Measurements from ENCODE around the gene PCSK7. TPM values are rescaled to one million over a fixed set of nuclear protein-coding genes. Genes with fewer than 3 reads are reported as not detected.
A peak's percentile ranks its signal among the peaks of the same experiment; 100 is the strongest.

Gene PCSK7, protein sequence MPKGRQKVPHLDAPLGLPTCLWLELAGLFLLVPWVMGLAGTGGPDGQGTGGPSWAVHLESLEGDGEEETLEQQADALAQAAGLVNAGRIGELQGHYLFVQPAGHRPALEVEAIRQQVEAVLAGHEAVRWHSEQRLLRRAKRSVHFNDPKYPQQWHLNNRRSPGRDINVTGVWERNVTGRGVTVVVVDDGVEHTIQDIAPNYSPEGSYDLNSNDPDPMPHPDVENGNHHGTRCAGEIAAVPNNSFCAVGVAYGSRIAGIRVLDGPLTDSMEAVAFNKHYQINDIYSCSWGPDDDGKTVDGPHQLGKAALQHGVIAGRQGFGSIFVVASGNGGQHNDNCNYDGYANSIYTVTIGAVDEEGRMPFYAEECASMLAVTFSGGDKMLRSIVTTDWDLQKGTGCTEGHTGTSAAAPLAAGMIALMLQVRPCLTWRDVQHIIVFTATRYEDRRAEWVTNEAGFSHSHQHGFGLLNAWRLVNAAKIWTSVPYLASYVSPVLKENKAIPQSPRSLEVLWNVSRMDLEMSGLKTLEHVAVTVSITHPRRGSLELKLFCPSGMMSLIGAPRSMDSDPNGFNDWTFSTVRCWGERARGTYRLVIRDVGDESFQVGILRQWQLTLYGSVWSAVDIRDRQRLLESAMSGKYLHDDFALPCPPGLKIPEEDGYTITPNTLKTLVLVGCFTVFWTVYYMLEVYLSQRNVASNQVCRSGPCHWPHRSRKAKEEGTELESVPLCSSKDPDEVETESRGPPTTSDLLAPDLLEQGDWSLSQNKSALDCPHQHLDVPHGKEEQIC
- total RNA-seq (2022) (120 and 132 TPM in 2 replicates), Bru-seq, nascent RNA (percentile 83 among the genes with signal in this experiment), BruChase-seq, experiment 1, labeled RNA remaining after a 2-hour chase (percentile 90 among the genes with signal in this experiment), BruChase-seq, experiment 2, labeled RNA remaining after a 6-hour chase (percentile 89 among the genes with signal in this experiment)
- long read RNA-seq, full-length matches to known transcripts: 48 of 98 reads
- long read RNA-seq, partial matches to known transcripts: 23 of 98 reads
- long read RNA-seq, other reads (novel, unspliced or antisense): 27 of 98 reads

DNA sequence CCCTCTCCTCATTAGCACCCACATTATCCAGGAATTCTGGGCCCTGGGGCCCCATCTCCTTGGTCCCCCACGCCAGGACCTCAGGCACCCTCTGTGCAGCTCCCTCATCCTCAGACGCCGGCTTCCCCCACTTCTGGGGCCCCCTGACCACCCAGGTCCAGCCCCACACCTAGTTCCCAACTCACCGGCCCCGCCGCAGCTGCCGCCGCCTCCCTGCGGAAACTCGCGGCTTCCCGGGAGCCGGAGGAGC is at the start of gene PCSK7:
PCSK7 (minus strand) TSS at position 232 of the 250 bp plus-strand sequence. CDS start 2,229 bp downstream, outside the sequence.
- Mint-ChIP-seq H3K27me3 (ENCODE audit: insufficient read depth, unreplicated experiment) (no peaks in the 10 kb centered on the region), H3K4me1 (ENCODE audit: low read depth, unreplicated experiment) (peaks cover 16% of the 10 kb centered on the region), H3K36me3 (ENCODE audit: insufficient read depth, unreplicated experiment) (peaks cover 43% of the 10 kb centered on the region), H3K4me3 (ENCODE audit: unreplicated experiment) (peak within 1 kb of the TSS; percentile 97), H3K27ac (ENCODE audit: unreplicated experiment) (peak within 1 kb of the TSS; percentile 95), H3K9me3 (ENCODE audit: unreplicated experiment) (no peaks in the 10 kb centered on the region)
- CTCF ChIA-PET: interaction anchor here (0.8 to 2.3 kb wide), 9 partner anchors 48 to 147 kb away, joined by 3 to 9 read pairs (median 4); partner anchors contain the start of genes CEP164 and SIDT2
- POLR2A ChIA-PET: interaction anchor here (2.0 kb wide), 1 partner anchor 96 kb away, joined by 5 read pairs; the partner anchor contains the start of gene CEP164
- no peaks in the 10 kb centered on the region for H3K27me3 ChIP-seq (replicated peaks; ENCODE audit: control insufficient read depth, insufficient read depth, low read length)
- H3K9me3 ChIP-seq: no peaks in the 10 kb centered on the region
- peak; percentile 82 to 88 for DNase-seq
- BruUV-seq (replicated peaks): no TSS peak
- intact Hi-C loops (cut with micrococcal nuclease; ENCODE audit: unreplicated experiment): loop anchor here (1.0 to 2.0 kb wide), 2 partner anchors 37 to 85 kb away; partner anchors contain the start of gene BACE1
- no peak for TF ChIP-seq CTCF (IDR thresholded peaks at IDR 0.05; ENCODE audit: insufficient read depth in 1 of 2, low read depth in 1 of 2, low read length in 1 of 2, severe bottlenecking in 1 of 2, unreplicated experiment in 1 of 2)
- H3K36me3 ChIP-seq (ENCODE audit: control insufficient read depth, insufficient read depth, low read length): peaks cover 2% of the 10 kb centered on the region; the same call in 1 of the 2 replicates
- peak within 1 kb of the TSS; percentile 63 for H3K4me3 ChIP-seq (ENCODE audit: low read depth, low read length)
- peaks cover 20% of the 10 kb centered on the region for H3K4me1 ChIP-seq

DNA sequence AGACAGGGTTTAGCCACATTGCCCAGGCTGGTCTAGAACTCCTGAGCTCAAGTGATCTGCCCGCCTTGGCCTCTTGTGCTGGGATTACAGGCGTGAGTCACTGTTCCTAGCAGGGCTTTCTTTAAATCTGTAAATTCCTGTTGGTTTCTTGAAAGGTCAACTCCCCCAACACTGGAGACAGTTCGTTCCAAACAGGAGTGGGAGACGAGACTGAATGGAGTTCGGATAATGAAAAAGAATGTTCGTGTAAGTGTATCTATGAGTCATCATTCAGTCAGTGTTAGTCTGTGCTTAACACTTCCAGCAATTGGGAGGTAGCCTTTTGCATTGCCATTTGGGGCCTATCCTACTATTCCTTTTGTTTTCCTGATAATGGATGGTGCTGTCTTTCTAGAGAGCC is 49.3 kb upstream of the PCSK7 start:
- Histone ChIP-seq H3K36me3 (ENCODE audit: control insufficient read depth, insufficient read depth, low read length) (peaks cover 4% of the 10 kb centered on the region; the same call in 1 of the 2 replicates), H3K4me1 (peaks cover 17% of the 10 kb centered on the region), H3K4me3 (ENCODE audit: low read depth, low read length) (no peak overlapping the region), H3K9me3 (no peaks in the 10 kb centered on the region), H3K27me3 (replicated peaks; ENCODE audit: control insufficient read depth, insufficient read depth, low read length) (no peaks in the 10 kb centered on the region)
- CTCF ChIA-PET: no interaction called here
- intact Hi-C loops (cut with micrococcal nuclease; ENCODE audit: unreplicated experiment): no loop called here
- no peaks in the 10 kb centered on the region for H3K9me3 Mint-ChIP-seq (ENCODE audit: unreplicated experiment)
- H3K36me3 Mint-ChIP-seq (ENCODE audit: insufficient read depth, unreplicated experiment): peaks cover 33% of the 10 kb centered on the region
- H3K27me3 Mint-ChIP-seq (ENCODE audit: insufficient read depth, unreplicated experiment): no peaks in the 10 kb centered on the region
- no peak for TF ChIP-seq CTCF (IDR thresholded peaks at IDR 0.05; ENCODE audit: insufficient read depth in 1 of 2, low read depth in 1 of 2, low read length in 1 of 2, severe bottlenecking in 1 of 2, unreplicated experiment in 1 of 2)
- peaks cover 7% of the 10 kb centered on the region for H3K4me1 Mint-ChIP-seq (ENCODE audit: low read depth, unreplicated experiment)
- DNase-seq: no peak
- no peak overlapping the region for H3K27ac Mint-ChIP-seq (ENCODE audit: unreplicated experiment)
- no peak overlapping the region for H3K4me3 Mint-ChIP-seq (ENCODE audit: unreplicated experiment)
- POLR2A ChIA-PET: no interaction called here
- BruUV-seq (replicated peaks): no TSS peak

Data from Caco-2 (cell line).